GM20000 (cell line): ENCODE measurements around the gene UFD1.

Experiments used
- DNase-seq: peaks from one replicate; pipeline ENCODE4 v3.0.0; 2012; ENCODE audit warnings: low spot score
- CTCF ChIP-seq: IDR thresholded peaks from 2 replicates; pipeline ENCODE4 v1.5.1; 2012; ENCODE audit warnings: mild to moderate bottlenecking, control low read depth; ENCODE audit errors: extremely low read depth, missing control alignments

The UFD1 gene

GRCh38 chr22:19478901-19479354 is at the start of gene UFD1:
TSS of gene UFD1 (minus strand) at chr22:19479193. CDS start at chr22:19479085, 108 bp downstream.
- no peak for TF ChIP-seq CTCF
- peak; percentile 88 for DNase-seq

DNA sequence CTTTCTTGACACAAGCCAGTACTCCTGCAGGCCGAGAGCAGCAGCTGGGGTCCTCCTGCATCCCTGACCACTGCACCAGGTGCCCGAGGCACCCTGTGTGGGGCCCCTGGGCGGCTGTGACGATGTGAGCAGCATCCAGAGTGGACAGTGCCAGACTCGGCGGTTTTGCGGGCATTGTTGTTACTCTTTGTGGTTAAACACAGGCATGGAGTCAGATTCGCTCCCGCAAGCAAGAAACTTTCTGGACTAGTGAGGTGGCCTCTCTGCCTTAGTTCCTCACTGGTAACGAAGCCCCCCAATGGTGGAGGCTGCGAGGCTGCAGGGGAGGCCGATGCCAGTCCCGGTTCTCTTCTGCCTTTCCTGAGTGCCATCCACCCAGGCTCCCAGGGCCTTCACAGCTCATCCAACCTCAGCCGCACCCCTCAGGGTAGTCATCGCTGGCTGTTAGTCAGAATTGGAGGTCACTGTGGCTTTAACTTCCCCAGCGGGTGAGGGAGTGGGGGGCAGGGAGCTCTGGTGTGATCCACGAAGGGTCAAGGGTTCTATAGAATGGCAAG is 48.9 kb upstream of the UFD1 start:
- no peak for DNase-seq
- TF ChIP-seq CTCF: no peak

DNA sequence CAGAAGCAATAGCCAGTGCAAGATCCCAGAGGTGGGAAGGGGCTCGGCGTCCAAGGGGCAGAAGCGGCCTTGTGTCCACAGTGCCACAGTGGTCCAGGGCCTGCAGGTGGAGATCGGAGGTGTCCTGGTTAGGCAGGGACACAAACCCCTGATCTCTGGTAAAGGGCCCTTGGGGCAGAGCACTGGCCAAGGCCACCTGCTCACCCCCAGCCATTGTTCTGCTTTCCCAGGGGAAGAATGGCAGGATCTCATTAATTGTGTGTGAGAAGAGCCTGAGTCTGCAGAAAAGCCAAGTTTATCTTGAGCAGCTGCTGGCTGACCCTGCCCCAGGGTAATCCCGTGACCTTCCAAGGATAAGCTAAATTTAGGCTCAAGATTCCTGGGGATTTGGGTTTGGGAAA is 48.3 kb upstream of the UFD1 start:
- no peak for DNase-seq
- no peak for TF ChIP-seq CTCF

DNA sequence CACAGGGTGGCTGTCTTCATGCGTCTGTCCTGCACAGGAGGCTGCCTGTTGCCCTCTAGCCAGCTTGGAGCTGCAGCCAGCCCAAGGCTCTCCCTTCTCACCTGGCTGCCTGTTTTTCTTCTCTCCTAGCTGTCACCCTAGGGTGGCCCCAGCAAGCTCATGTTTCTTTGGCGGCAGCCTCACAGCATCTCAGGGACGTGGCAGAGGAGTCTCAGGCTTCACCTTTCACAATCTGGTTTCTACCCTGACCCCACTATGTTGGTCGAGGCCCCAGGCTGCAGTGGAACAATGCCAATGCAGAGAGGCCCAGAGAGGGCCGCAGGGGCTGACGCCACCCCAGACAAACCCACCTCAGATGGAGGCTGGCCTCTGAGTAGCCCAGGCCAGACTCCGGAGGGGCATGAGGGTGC is 47.7 kb upstream of the UFD1 start:
- TF ChIP-seq CTCF: no peak
- no peak for DNase-seq

- TF ChIP-seq CTCF: no peak
- no peak for DNase-seq
These were observed 47.2 kb upstream of the UFD1 start for GRCh38 chr22:19526076-19526701.

GRCh38 chr22:19525666-19526065 is 46.7 kb upstream of the UFD1 start:
- no peak for DNase-seq
- no peak for TF ChIP-seq CTCF

GRCh38 chr22:19525116-19525660 is 46.2 kb upstream of the UFD1 start:
- no peak for TF ChIP-seq CTCF
- DNase-seq: no peak
